Activated T-cell treated with anti-CD3 and anti-CD28 coated beads for 4 hours (primary cell): ENCODE results near the gene ZNF180.
"Not testable (repeated sequence)": the region's sequence is repeated elsewhere in the genome, so short reads cannot be mapped to it uniquely, and the experiment has no call there.

Source experiments
- DNase-seq: peaks from one replicate; pipeline ENCODE4 v3.0.0-alpha.2; 2020

The ZNF180 gene

DNA sequence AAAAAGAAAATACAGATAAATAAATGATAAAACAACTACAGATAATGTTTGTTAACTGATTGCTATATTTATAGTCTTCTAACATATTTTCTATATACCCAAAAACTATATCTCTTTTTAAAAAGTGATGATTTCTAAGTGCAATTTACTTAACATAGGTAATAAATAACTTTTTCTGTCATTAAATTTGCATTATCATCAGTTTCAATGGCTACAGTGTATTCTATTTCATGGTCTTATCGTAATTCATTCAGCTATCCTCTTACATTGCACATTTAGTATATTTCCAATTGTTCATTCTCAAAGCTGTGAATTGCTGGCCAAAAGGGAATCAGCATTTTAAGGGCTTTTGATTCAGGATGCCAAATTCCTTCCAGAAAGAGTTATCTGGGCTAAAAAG is 3.6 kb downstream of the ZNF180 start:
- DNase-seq: no peak

- no peak for DNase-seq
Observed at GRCh38 chr19:44476559-44477408, 23.5 kb downstream of the ZNF180 start.

- DNase-seq: not testable (repeated sequence)
Observed at GRCh38 chr19:44468730-44469129, 31.6 kb downstream of the ZNF180 start.

GRCh38 chr19:44462600-44463286 is 37.6 kb downstream of the ZNF180 start:
- DNase-seq: not testable (repeated sequence)

DNA sequence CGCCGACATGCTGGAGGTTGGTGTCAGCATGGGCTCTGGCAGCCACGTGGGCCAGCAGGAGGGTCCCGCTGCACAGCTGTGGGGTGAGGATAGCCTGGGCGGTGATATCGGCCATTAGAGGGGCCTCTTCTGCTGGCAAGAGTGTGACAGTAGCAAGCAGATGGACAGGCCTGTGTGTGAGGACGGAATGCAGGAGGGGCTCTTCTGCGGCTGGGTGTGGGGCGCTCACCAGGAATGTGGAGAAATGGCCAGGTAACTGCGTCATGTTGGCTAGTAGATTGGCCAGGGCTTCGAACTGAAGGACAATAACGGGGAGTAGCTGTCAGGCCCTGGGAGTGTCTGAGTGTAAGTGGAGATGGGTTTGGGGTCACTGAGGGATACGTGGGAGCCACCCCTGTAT is 44.3 kb downstream of the ZNF180 start:
- DNase-seq: not testable (repeated sequence)

DNA sequence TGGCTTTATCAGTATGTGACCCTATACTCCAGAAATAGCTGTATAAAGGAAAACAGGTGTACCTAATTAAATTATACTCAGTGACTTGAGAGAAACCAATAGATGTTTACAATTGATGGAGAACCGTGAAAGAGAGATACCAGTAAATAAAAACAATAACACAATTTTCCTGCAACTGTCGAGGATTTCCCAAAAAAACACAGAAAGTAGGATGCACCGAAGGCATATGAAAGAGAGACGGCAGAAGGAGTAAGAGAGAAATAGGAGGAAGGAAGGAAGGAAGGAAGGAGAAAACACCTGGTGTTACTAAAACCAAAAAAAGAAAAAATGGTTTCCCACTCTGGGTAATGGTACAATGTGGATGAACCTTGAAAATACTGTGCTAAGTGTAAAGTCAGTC is 45.2 kb downstream of the ZNF180 start:
- no peak for DNase-seq

GRCh38 chr19:44452367-44452766 is 48.0 kb downstream of the ZNF180 start:
- no peak for DNase-seq

- no peak for DNase-seq
Observed at GRCh38 chr19:44451687-44452086, 48.6 kb downstream of the ZNF180 start.

DNA sequence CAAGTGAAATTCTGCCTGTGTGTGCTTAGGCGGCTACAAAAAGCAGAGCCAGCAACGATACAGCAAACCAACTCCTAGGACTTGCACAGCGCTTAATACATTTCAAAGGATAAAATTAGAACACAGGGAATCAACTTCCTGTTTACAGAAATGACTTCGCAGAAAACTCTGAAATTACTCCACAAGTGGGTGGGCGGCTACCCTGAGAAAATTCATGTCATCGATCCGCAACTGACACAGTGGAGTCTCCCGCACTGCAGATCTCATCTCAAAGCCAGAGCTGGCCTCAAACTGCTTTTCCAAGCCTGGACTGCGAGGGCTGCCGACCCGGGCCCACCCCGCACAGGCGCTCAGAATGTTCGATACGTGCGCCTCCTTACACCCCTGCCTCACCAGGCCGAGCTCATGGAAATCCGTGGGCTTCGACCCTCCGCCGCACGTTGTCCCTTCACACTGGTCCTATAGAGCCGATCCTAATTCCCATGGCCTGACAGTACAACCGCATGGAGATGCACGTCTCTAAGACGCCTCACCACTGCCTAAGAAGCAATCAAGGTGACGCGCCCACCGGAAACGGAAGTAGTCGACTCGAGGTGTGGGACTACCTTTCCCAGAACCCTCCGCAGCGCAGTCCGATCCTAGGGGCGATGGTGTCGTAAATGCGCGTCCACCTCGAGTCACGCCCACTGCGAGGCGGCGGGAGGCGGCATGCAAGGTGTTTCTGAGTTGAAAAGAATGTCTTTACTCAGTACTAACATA is 52.2 kb downstream of the ZNF180 start, which contains the start of gene ZNF229:
Gene ZNF229, minus strand, starts transcription at position 557 of the 759 bp plus-strand sequence. CDS start 5,625 bp downstream, outside the sequence.
- DNase-seq: peak; percentile 49

GRCh38 chr19:44438441-44438840 is 61.9 kb downstream of the ZNF180 start:
- no peak for DNase-seq

- DNase-seq: no peak
Observed at GRCh38 chr19:44435441-44435840, 64.9 kb downstream of the ZNF180 start.

DNA sequence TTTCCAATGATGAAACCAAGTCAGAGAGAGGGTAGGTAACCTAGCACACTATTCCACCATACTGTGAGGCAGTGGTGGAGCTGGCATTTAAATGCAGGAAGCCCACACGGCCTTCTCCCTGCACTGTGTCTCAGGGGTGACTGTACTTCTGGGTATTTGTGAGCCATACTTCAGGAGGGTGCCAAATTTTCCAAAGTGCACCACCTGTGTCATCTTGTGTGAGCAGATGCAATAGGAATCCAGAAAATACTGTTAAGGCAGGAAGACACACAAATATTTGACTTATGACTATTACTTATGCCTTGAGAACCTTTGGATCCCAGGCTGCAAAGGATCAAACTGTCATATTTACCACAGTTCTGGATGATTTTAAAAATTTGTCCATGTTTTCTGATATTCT is 69.4 kb downstream of the ZNF180 start:
- no peak for DNase-seq
